Measurements from ENCODE around the gene MPI.

- TF ChIP-seq ZNF274 (IDR thresholded peaks at IDR 0.05; ENCODE audit: low read depth, low read length) (no peak), YY1 (IDR thresholded peaks at IDR 0.05; ENCODE audit: insufficient read depth, insufficient read length) (no peak), SUZ12 (IDR thresholded peaks at IDR 0.05; ENCODE audit: extremely low read depth, insufficient read depth, insufficient read length) (no peak)
Measured at GRCh38 chr15:74873036-74873755, 16.6 kb upstream of the MPI start, which contains the start of gene SCAMP2.
